HG03108 (cell line): ENCODE data around the gene EPS8L2.

Experiments
- ATAC-seq: cut with Tn5 transposase; IDR thresholded peaks from one replicate; pipeline ENCODE4 v1.9.1; 2021; ENCODE audit warnings: moderate library complexity; ENCODE audit not compliant: unreplicated experiment

Gene EPS8L2

GRCh38 chr11:703506-703905 lies 2.5 kb upstream of the EPS8L2 start:
- no peak for ATAC-seq

- ATAC-seq, result no peak
Observed at GRCh38 chr11:704228-704674, 1.8 kb upstream of the EPS8L2 start.

- no peak for ATAC-seq
Observed at GRCh38 chr11:704781-705645, 1.0 kb upstream of the EPS8L2 start.

- ATAC-seq, result no peak
Observed at GRCh38 chr11:706439-706956, 467 bp downstream of the EPS8L2 start.

- no peak for ATAC-seq
Observed at GRCh38 chr11:706957-707816, 1.2 kb downstream of the EPS8L2 start.

GRCh38 chr11:707817-708420 lies 1.9 kb downstream of the EPS8L2 start:
- no peak for ATAC-seq

- ATAC-seq, result no peak
Observed at GRCh38 chr11:708511-708910, 2.5 kb downstream of the EPS8L2 start.

- no peak for ATAC-seq
Observed at GRCh38 chr11:709109-709997, 3.3 kb downstream of the EPS8L2 start.

- no peak for ATAC-seq
Observed at GRCh38 chr11:714436-714835, 8.4 kb downstream of the EPS8L2 start.

GRCh38 chr11:719214-720016 lies 13.4 kb downstream of the EPS8L2 start:
- ATAC-seq, result no peak

GRCh38 chr11:720017-720641 lies 14.1 kb downstream of the EPS8L2 start:
- no peak for ATAC-seq

GRCh38 chr11:720642-721246 lies 14.7 kb downstream of the EPS8L2 start:
- ATAC-seq, result no peak

- no peak for ATAC-seq
Observed at GRCh38 chr11:721247-721740, 15.3 kb downstream of the EPS8L2 start.

- no peak for ATAC-seq
Observed at GRCh38 chr11:721741-722345, 15.8 kb downstream of the EPS8L2 start.

GRCh38 chr11:722346-722811 lies 16.3 kb downstream of the EPS8L2 start:
- ATAC-seq, result no peak

- no peak for ATAC-seq
Observed at GRCh38 chr11:723120-723883, 17.3 kb downstream of the EPS8L2 start.
